HG02884 (cell line): ENCODE data around the gene MED15.
"Not testable (repeated sequence)": the region's sequence is repeated elsewhere in the genome, so short reads cannot be mapped to it uniquely, and the experiment has no call there.

ENCODE experiments used
- ATAC-seq: cut with Tn5 transposase; IDR thresholded peaks from one replicate; pipeline ENCODE4 v1.9.1; 2021; ENCODE audit warnings: mild to moderate bottlenecking, moderate library complexity; ENCODE audit not compliant: unreplicated experiment

Gene MED15

DNA sequence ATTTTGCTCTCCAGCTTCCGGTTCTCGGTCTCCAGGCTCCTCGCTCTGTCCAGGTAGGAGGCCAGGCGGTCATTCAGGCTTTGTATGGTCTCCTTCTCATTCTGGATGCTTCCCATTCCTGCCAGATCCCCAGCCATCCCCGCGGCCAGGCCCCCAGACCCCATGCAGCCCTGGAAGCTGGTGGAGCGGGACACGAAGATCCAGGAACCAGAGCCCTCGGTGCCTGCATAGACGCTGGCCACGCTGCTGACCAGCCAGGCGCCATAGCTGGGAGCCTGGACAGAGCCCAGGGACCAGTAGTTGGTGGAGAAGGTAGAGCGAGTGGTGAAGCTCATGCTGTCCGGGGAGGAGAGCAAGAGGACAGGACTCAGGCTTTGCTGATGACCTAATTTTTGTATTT, 23.6 kb upstream of the MED15 start:
- no peak for ATAC-seq

DNA sequence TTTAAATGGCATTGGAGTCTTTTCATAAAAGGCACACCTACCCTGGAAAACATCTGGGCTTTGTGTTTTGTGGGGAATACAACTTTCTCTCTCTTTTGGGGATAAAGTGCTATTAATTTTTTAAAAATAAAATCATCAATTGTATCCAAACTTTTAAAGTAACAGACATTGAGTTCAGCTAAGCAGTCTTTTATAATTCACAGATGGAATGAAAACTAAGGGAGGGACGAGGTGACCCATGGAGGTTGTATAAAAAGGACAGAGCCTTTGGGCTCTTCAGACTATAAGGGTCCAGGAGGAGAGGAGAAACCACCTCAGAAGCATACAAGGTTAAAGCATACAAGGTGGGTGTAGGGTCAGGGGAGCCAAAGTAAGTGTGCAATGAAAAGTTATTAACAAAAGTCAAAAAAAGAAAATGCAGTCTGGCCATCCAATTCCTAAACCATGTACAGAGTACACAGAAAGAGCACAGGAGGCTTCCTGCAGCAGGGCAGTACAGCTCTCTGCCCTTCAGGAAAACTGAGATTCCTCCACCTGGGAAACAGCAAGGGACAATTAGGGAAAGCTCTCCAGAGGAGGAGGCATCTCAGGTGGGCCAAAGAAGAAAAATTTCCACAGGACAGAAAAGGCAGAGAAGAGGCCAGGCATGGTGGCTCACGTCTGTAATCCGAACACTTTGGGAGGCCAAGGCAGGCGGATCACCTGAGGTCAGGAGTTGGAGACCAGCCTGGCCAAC, 22.3 kb upstream of the MED15 start:
- no peak for ATAC-seq

DNA sequence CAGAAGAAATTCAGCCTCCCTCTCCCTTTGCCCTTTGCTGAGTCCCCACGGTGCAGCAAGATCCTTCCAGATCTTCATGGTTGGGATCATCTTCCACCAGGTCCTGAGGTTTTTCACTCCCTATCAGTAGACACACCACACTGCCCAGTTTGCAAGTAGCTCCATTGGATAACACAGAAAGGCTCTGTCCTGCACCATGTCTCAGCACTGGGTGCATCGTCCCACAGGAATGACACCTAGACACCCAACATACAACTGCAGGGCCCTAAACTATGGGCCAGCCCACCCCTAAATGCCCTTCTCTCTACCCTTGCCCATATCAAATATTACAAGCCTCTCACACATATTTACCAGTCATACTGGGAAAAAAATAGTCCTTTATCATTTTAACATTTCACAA, 21.2 kb upstream of the MED15 start:
- ATAC-seq, result no peak

DNA sequence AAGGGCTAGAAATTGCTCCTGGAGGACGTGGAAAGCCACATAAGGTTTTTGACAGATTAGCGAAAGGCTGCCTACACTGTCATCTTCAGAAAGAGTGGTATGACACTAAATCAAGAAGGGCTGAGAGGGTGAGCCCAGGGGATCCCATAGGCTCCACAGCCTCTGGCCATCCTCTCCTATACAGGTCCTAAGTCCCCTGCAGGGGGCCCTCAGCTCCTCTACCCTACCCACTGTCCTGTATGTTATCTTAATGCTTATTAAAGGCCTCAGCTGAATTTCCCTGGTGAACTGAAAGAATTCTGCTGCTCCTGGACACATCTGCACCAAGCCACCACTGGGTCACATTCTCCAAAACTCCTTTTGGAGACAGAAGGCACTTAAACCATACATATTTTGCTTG, 19.7 kb upstream of the MED15 start:
- no peak for ATAC-seq

DNA sequence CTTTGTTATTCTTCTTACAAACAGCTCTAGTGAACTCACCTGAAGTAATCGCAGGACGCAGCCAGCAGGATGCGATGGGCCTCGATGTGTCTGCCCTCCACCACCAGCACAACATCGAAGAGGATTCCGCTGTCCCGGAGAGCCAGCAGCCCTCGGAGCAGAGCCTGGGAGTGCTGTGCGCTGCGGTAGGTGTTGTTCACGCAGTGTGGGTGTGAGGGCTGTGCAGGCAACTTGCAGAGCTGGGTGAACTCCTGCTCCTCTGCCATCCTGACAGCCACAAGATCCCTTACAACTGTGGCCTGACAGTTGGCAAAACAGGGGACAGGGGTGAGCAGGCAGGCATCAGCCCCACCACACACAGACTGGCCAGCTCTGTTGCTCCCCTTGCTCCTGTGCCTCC, 18.5 kb upstream of the MED15 start:
- no peak for ATAC-seq

DNA sequence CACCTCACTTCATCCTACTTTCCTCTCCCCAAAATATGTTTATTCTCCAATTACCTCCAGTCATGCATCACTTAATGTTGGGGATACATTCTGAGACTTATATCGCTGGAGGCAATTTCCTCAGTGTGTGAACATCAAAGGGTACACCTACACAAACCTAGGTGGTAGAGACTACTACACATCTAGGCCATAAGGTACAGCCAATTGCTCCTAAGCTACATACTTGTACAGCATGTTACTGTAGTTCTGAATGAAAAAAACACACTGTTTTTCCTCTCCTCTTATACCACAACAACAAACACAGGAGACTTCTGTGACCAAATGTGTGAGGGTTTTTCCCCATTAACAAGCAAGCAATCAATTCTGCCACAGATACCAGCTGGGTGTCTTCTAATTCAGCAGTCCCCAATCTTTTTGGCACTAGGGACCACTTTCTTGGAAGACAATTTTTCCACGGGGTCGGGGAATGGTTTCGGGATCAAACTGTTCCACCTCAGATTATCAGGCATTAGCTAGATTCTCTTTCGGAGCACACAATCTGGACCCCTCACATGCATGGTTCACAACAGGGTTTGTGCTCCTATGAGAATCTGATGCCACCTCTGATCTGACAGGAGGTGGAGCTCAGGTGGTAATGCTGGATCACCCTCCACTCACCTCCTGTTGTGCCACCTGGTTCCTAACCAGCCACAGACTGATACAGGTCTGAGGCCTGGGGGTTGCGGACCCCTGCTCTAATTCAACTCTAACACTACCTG, 17.0 kb upstream of the MED15 start:
- ATAC-seq, result no peak

DNA sequence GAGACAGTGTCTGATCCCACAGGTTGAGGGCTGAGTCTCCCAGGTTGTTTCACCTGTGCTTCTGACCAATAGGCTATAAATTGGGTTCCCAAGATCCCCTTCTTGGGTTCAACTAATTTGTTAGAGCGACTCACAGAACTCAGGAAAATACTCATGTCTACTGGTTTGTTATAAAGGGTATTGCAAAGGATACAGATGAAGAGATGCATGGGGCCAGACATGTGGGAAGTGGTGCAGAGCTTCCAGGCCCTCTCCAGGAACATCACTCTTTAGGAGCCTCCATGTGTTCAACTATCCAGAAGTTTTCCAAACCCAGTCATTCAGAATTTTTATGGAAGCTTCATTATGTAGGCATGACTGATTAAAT, 16.5 kb upstream of the MED15 start:
- no peak for ATAC-seq

DNA sequence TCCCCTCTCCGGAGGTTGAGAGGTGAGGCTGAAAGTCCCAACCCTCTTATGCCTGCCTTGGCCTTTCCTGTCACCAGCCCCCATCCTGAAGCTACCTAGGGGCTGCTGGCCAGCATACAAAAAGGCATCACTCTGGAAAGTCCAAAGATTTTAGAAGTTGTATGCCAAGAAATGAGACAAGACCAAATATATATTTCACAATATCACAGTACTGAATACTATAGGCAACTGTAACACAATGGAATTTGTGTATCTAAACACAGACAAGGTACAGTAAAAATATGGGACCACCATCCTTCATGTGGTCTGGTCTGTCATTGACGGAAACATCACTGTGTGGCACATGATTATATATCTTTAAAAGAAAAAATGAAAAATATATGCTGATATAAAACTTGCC, 16.1 kb upstream of the MED15 start:
- no peak for ATAC-seq

DNA sequence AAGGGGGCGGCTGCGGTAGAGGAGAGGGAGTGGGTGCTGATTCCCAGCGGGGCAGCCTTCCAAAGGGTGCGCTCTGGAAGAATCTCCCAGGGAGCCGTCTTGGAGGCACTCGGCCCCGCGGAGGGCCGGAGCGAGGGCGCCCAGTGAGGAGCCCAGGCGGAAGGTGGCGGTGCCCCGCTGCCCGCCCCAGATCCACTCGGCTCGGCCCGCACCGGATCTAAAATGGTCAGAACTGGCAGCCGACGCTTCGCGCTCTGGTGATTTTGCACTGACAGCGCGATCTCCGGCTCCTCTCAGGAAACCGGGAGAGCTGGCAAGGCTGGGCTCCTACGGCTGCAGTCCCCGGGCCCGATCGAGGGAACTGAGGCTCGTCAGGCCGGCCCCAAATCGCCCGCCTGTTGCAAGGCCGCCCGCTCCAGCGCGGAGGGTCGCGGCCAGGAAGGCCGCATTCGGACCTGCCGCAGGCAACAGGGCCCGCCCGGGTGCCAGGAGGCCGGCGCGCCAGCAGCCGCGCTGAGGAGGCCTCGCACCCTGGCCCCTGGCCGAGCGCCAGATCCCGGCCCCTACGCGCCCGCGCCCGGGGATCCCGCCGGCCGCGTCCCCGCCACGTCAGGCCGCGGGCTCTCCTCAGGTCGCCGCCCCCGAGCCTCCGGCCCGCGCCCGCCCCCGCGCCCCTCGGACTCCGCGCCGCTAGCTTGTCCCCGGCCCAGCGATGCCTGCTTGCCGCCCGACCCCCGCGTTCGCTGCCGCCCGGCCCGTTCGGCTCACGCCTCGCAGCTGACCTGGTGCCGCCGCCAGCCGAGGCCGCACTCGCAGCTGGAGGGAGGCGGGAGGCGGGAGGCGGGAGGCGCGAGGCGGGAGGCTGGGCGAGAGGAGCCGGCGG, 12.2 kb upstream of the MED15 start, which contains the start of gene KLHL22:
KLHL22 (minus strand) TSS at position 818 of the 883 bp plus-strand sequence. CDS start 6,584 bp downstream, outside the sequence.
- ATAC-seq, result peak; percentile 30

DNA sequence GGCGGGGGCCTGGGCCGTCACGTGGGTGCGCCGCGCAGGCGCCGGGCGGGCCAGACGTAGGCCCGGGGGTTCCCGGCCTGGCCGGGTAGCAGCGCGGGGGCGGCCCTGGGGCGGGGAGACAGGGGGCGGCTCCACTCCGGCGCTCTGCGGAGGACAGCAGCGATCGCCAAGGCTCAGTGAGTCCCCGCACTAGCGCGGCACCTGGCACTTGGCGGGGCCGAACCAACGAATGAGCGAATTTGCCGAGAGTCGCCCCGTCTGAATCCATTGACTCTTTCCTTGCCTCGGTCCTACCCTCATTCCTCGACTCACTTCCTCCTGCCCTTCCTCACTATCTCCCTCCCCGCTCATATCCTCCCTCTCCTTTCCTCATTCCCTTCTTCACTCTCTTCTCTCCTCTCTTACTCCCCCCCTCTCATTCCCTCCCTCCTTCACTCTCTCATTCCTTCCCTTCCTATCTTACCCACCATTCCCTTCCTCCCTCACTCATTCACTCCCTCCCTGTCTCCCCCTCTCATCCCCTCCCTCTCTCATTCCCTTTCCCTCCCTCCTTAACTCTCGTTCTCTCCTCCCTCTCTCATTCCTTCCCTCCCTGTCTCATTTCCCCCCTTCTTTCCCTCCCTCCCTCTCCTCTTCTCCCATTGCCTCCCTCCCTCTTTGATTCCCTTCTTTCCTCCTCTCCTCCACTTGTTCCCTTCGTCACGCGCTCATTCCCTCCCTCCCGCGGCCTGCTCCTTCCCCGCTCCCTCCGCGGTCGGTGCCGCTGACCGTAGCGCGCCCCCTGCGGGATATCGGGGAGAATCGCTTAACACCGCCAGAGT, 11.3 kb upstream of the MED15 start:
- peak; percentile 78 for ATAC-seq

DNA sequence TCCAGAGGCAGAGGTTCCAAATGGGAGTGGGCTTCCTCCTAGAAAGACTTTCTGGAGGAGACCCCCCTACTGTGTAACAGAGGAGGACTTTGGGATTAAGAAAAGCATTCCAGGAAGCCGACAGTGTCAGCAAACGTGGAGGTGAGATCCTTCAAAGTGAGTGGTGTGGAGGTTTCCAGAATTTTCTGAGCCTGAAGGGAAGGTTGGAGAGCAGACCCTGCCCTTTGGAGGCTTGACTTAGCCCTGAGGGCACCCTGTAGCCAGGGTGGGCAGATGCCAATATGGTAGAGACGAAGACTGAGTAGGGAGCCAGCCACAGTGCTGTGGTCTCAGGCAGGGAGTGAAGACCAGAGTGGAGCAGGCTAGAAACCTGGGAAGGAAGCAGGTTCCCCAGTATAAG, 10.0 kb upstream of the MED15 start:
- ATAC-seq, result no peak

DNA sequence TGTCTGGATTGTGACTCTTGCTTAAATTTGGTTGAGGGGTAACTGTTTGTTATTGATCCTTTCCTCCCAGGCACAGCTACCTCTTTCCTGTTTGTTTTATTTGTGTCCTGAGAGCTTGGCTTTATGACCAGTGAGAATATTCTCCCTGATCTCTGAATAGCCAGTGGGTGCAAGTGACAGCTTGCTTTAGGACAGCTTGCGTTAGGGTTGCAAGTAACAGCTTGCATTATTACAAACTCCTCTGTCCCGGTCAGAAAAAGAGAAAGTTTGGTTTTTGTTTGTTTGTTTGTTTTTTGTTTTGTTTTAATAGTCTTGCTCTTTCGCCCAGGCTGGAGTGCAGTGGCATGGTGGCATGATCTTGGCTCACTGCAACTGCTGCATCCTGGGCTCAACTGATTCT, 8.5 kb upstream of the MED15 start:
- ATAC-seq, result no peak

DNA sequence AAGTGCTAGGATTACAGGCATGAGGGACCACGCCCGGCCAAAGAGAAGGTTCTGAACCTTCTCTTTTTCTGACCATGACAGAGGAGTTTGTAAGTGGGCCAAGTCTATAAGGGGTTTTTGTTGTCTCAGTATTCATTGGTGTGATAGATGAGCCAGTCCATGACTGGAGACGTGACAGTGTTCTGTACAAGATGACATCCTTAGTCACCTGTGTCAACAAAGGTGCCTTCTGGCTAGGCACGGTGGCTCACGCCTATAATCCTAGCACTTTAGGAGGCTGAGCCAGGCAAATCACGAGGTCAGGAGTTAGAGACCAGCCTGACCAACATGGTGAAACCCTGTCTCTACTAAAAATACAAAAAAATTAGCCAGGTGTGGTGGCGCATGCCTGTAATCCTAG, 7.6 kb upstream of the MED15 start:
- no peak for ATAC-seq

DNA sequence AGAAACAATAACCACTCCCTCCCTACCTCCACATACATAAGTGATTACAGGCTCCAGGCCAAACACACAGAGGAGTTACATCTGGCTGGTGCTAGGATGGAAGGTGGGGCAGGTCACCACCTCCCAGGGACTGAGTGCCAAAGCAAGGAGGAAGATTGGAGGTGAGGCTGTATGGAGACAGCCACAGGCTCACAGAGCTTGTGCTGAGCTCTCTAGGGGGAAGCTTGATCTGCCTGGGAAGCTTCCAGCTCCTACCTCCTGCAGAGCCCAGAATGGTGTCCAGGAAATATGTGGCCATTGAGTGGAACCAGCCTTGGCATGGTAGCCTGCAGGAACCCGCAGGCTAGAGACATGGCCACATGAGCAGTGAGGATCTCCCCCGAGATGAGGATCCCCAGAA, 3.6 kb upstream of the MED15 start:
- no peak for ATAC-seq

DNA sequence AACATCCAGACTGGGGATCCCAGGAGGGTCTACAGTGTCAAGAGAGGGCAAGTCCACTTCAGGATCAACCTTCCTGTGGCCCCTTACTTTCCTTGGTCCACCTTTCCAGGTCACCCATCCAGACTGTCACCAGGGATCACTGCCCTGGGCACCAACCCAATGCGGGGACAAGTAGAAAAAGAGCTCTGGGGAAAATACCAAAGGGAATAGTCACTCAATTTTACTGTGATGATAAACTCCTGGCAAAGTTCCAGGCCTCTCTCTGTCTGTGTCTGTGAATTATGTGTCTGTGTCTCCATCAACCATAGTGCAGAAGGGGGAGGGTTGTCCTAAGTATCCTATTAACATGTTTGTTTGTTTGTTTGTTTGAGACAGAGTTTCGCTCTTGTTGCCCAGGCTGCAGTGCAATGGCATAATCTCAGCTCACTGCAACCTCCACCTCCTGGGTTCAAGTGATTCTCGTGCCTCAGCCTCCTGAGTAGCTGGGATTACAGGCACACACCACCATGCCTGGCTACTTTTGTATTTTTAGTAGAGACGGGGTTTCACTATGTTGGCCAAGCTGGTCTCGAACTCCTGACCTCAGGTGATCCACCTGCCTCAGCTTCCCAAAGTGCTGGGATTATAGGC, 3.0 kb upstream of the MED15 start:
- not testable (repeated sequence) for ATAC-seq

DNA sequence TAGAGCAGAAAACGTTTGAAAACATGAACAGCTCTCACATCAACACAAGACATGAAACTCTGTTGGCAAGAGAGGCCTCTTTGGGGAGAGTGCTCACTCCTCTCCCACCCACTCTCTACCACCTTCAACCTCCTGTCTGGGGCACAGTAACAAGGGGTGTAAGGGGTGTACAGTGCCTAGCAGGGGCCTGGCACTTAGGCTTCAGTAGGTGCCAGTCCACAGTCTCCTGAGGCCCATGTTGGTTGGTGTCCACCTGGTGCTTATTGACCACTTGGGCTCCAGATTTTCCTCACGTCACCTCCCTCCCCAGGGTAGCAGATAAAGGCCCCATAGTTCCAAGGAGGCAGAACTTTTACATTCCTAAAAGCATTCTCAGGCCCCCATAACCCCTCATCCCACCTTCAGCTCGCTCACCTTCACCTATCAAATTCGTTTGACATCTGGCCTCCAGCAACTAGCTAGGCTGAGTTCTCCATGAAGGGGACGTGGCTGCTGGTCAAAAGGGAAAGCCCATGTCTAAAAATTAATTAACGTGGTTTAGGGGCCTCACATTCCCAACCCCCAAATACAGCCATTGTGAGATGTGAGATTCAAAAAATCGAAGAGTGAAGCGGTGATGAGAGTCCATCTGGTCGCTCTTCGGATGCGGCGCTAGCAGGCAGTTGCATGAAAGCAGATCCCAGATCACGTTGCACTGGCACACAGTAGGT, 712 bp upstream of the MED15 start:
- no peak for ATAC-seq

DNA sequence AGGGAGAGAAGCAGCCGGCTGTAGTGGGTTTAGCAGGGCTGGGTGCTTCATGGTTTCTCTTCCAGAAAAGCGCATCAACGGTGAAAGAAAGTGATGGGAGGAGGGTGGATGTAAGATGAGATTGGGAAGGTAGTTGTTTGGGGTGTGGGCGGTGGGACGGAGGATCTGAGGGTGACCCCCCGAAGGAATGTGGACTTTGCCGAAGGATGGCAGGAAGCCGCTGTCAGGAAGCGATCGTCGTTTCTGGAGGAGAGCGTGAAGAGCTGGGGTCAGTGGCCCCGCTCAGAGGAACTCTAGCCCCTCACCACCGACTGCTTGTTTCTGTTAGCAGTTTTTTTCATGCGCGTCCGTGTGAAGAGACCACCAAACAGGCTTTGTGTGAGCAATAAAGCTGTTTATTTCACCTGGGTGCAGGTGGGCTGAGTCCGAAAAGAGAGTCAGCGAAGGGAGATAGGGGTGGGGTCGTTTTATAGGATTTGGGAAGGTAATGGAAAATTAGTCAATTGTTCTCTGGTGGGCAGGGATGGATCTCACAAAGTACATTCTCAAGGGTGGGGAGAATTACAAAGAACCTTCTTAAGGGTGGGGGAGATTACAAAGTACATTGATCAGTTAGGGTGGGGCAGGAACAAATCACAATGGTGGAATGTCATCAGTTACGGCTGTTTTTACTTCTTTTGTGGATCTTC, 801 bp downstream of the MED15 start:
- ATAC-seq, result not testable (repeated sequence)

DNA sequence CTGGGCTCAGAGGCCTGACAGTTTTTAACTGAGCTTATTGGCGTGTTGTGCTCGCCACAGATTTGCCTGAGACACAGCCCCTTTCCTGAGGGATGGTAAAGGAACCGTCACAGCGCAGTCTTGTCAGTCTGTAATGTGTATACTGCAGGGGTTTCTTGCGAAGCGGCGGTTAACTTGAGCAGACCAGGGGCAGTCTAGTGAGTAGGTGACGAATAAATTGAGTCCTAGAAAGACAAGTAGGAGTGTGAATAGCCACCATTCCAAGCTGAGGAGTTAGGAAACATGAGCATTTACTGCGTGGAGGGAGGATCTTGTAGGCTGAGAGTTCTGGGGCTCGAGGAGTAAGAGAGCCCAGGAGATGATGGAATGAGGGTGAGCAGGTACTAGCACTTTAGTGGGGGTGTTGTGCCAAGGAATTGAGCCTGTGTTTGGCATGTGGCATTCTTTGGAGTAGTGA, 1.4 kb downstream of the MED15 start:
- no peak for ATAC-seq
